Measurements from ENCODE around the gene MSRB1. TPM values are rescaled to one million over a fixed set of nuclear protein-coding genes. Genes with fewer than 3 reads are reported as not detected.

The MSRB1 gene
- total RNA-seq, 1 experiment from 2014 or later: 26.4 TPM

DNA sequence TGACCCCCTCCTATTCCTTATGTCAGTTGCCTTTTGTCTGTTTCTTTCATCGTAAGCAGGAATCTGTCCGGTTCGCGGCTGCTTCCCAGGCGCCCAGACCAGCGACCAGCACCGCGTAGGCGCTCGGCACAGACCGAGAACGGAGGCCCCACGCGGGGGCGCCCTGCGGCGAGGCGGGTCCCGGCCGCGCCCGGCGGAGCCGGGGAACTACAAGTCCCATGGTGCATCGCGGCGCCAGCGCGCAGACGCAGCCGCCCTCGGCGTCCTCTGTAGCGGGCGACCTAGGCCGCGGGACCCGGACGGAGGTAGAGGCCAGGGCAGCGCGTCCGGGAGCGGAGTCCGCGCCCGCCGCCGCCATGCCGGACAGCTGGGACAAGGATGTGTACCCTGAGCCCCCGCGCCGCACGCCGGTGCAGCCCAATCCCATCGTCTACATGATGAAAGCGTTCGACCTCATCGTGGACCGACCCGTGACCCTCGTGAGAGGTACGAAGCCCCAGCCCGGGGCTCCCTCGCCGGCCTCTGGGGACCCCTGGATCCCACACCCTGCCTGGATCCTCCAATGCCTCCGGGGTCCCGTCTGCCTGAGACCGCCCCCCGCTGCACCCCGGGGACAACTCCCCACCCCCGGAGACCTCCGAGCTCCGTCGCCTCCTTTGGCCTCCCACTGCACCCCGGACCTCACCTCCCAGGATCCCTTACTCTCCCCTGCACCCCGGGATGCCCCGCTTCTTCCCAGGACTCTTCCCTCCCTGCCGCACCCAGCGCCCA lies 16.5 kb upstream of the MSRB1 start, which contains the start of gene NDUFB10 (continued):
- TF ChIP-seq, protein P1, sequence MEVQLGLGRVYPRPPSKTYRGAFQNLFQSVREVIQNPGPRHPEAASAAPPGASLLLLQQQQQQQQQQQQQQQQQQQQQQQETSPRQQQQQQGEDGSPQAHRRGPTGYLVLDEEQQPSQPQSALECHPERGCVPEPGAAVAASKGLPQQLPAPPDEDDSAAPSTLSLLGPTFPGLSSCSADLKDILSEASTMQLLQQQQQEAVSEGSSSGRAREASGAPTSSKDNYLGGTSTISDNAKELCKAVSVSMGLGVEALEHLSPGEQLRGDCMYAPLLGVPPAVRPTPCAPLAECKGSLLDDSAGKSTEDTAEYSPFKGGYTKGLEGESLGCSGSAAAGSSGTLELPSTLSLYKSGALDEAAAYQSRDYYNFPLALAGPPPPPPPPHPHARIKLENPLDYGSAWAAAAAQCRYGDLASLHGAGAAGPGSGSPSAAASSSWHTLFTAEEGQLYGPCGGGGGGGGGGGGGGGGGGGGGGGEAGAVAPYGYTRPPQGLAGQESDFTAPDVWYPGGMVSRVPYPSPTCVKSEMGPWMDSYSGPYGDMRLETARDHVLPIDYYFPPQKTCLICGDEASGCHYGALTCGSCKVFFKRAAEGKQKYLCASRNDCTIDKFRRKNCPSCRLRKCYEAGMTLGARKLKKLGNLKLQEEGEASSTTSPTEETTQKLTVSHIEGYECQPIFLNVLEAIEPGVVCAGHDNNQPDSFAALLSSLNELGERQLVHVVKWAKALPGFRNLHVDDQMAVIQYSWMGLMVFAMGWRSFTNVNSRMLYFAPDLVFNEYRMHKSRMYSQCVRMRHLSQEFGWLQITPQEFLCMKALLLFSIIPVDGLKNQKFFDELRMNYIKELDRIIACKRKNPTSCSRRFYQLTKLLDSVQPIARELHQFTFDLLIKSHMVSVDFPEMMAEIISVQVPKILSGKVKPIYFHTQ (CRISPR knock-in tag; IDR thresholded peaks at IDR 0.05): no peak
- peak; percentile 37; the same call in 1 of the 2 replicates for TF ChIP-seq ESRRA (CRISPR knock-in tag; IDR thresholded peaks at IDR 0.05; ENCODE audit: borderline replicate concordance)
- peak; percentile 77 for TF ChIP-seq FOXK1 (CRISPR knock-in tag; IDR thresholded peaks at IDR 0.05)
- TF ChIP-seq RELA (CRISPR knock-in tag; IDR thresholded peaks at IDR 0.05; ENCODE audit: borderline replicate concordance): no peak
- peak; percentile 51; the same call in 1 of the 2 replicates for TF ChIP-seq GABPB1 (CRISPR knock-in tag; IDR thresholded peaks at IDR 0.05)
- no peak for TF ChIP-seq NR3C1 (CRISPR knock-in tag; conservative IDR thresholded peaks at IDR 0.05; ENCODE audit: low read depth)
- TF ChIP-seq, protein P2, sequence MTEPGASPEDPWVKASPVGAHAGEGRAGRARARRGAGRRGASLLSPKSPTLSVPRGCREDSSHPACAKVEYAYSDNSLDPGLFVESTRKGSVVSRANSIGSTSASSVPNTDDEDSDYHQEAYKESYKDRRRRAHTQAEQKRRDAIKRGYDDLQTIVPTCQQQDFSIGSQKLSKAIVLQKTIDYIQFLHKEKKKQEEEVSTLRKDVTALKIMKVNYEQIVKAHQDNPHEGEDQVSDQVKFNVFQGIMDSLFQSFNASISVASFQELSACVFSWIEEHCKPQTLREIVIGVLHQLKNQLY (CRISPR knock-in tag; IDR thresholded peaks at IDR 0.05): 0 out of 2 replicates have a peak, but pooled peaks have one; percentile 79
- TF ChIP-seq, protein P3, sequence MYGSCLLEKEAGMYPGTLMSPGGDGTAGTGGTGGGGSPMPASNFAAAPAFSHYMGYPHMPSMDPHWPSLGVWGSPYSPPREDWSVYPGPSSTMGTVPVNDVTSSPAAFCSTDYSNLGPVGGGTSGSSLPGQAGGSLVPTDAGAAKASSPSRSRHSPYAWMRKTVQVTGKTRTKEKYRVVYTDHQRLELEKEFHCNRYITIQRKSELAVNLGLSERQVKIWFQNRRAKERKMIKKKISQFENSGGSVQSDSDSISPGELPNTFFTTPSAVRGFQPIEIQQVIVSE (CRISPR knock-in tag; IDR thresholded peaks at IDR 0.05; ENCODE audit: borderline replicate concordance): no peak
- peak; percentile 55; the same call in 1 of the 2 replicates for TF ChIP-seq PRRX2 (CRISPR knock-in tag; IDR thresholded peaks at IDR 0.05)
- TF ChIP-seq, protein P4, sequence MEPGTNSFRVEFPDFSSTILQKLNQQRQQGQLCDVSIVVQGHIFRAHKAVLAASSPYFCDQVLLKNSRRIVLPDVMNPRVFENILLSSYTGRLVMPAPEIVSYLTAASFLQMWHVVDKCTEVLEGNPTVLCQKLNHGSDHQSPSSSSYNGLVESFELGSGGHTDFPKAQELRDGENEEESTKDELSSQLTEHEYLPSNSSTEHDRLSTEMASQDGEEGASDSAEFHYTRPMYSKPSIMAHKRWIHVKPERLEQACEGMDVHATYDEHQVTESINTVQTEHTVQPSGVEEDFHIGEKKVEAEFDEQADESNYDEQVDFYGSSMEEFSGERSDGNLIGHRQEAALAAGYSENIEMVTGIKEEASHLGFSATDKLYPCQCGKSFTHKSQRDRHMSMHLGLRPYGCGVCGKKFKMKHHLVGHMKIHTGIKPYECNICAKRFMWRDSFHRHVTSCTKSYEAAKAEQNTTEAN (CRISPR knock-in tag; IDR thresholded peaks at IDR 0.05): 0 out of 2 replicates have a peak, but pooled peaks have one; percentile 57
- TF ChIP-seq ELF4 (CRISPR knock-in tag; IDR thresholded peaks at IDR 0.05; ENCODE audit: low read depth): 0 out of 2 replicates have a peak, but pooled peaks have one; percentile 44
- TF ChIP-seq, protein P5, sequence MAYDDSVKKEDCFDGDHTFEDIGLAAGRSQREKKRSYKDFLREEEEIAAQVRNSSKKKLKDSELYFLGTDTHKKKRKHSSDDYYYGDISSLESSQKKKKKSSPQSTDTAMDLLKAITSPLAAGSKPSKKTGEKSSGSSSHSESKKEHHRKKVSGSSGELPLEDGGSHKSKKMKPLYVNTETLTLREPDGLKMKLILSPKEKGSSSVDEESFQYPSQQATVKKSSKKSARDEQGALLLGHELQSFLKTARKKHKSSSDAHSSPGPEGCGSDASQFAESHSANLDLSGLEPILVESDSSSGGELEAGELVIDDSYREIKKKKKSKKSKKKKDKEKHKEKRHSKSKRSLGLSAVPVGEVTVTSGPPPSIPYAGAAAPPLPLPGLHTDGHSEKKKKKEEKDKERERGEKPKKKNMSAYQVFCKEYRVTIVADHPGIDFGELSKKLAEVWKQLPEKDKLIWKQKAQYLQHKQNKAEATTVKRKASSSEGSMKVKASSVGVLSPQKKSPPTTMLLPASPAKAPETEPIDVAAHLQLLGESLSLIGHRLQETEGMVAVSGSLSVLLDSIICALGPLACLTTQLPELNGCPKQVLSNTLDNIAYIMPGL (CRISPR knock-in tag; IDR thresholded peaks at IDR 0.05): peak; percentile 96
- TF ChIP-seq, protein P6, sequence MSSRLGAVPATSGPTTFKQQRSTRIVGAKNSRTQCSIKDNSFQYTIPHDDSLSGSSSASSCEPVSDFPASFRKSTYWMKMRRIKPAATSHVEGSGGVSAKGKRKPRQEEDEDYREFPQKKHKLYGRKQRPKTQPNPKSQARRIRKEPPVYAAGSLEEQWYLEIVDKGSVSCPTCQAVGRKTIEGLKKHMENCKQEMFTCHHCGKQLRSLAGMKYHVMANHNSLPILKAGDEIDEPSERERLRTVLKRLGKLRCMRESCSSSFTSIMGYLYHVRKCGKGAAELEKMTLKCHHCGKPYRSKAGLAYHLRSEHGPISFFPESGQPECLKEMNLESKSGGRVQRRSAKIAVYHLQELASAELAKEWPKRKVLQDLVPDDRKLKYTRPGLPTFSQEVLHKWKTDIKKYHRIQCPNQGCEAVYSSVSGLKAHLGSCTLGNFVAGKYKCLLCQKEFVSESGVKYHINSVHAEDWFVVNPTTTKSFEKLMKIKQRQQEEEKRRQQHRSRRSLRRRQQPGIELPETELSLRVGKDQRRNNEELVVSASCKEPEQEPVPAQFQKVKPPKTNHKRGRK (CRISPR knock-in tag; IDR thresholded peaks at IDR 0.05; ENCODE audit: borderline replicate concordance): no peak
- TF ChIP-seq, protein P7, sequence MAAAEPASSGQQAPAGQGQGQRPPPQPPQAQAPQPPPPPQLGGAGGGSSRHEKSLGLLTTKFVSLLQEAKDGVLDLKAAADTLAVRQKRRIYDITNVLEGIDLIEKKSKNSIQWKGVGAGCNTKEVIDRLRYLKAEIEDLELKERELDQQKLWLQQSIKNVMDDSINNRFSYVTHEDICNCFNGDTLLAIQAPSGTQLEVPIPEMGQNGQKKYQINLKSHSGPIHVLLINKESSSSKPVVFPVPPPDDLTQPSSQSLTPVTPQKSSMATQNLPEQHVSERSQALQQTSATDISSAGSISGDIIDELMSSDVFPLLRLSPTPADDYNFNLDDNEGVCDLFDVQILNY (CRISPR knock-in tag; IDR thresholded peaks at IDR 0.05): peak; percentile 87
- TF ChIP-seq TEAD1 (CRISPR knock-in tag; IDR thresholded peaks at IDR 0.05): peak; percentile 83
- TF ChIP-seq, protein P8, sequence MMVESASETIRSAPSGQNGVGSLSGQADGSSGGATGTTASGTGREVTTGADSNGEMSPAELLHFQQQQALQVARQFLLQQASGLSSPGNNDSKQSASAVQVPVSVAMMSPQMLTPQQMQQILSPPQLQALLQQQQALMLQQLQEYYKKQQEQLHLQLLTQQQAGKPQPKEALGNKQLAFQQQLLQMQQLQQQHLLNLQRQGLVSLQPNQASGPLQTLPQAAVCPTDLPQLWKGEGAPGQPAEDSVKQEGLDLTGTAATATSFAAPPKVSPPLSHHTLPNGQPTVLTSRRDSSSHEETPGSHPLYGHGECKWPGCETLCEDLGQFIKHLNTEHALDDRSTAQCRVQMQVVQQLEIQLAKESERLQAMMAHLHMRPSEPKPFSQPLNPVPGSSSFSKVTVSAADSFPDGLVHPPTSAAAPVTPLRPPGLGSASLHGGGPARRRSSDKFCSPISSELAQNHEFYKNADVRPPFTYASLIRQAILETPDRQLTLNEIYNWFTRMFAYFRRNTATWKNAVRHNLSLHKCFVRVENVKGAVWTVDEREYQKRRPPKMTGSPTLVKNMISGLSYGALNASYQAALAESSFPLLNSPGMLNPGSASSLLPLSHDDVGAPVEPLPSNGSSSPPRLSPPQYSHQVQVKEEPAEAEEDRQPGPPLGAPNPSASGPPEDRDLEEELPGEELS (CRISPR knock-in tag; IDR thresholded peaks at IDR 0.05): peak; percentile 66; the same call in 1 of the 2 replicates
- TF ChIP-seq, protein P9, sequence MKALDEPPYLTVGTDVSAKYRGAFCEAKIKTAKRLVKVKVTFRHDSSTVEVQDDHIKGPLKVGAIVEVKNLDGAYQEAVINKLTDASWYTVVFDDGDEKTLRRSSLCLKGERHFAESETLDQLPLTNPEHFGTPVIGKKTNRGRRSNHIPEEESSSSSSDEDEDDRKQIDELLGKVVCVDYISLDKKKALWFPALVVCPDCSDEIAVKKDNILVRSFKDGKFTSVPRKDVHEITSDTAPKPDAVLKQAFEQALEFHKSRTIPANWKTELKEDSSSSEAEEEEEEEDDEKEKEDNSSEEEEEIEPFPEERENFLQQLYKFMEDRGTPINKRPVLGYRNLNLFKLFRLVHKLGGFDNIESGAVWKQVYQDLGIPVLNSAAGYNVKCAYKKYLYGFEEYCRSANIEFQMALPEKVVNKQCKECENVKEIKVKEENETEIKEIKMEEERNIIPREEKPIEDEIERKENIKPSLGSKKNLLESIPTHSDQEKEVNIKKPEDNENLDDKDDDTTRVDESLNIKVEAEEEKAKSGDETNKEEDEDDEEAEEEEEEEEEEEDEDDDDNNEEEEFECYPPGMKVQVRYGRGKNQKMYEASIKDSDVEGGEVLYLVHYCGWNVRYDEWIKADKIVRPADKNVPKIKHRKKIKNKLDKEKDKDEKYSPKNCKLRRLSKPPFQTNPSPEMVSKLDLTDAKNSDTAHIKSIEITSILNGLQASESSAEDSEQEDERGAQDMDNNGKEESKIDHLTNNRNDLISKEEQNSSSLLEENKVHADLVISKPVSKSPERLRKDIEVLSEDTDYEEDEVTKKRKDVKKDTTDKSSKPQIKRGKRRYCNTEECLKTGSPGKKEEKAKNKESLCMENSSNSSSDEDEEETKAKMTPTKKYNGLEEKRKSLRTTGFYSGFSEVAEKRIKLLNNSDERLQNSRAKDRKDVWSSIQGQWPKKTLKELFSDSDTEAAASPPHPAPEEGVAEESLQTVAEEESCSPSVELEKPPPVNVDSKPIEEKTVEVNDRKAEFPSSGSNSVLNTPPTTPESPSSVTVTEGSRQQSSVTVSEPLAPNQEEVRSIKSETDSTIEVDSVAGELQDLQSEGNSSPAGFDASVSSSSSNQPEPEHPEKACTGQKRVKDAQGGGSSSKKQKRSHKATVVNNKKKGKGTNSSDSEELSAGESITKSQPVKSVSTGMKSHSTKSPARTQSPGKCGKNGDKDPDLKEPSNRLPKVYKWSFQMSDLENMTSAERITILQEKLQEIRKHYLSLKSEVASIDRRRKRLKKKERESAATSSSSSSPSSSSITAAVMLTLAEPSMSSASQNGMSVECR (CRISPR knock-in tag; IDR thresholded peaks at IDR 0.05; ENCODE audit: borderline replicate concordance): peak; percentile 89; the same call in 1 of the 2 replicates
- peak; percentile 88 for TF ChIP-seq ZNF232 (CRISPR knock-in tag; IDR thresholded peaks at IDR 0.05)
- no peak for TF ChIP-seq ETV6 (CRISPR knock-in tag; IDR thresholded peaks at IDR 0.05)

All from WTC11 (cell line).